GM10847 (cell line): ENCODE data around the gene PLEKHO2.

Experiments used
- POLR2A ChIP-seq: IDR thresholded peaks from 2 replicates; pipeline ENCODE4 v1.6.1; 2011; ENCODE audit not compliant: insufficient read length; ENCODE audit errors: extremely low read depth

The PLEKHO2 gene

GRCh38 chr15:64894395-64895056 lies 52.8 kb downstream of the PLEKHO2 start:
- peak; percentile 78 for TF ChIP-seq POLR2A

- TF ChIP-seq POLR2A = peak; percentile 1
Observed at GRCh38 chr15:64895285-64896065, 53.8 kb downstream of the PLEKHO2 start.

- no peak for TF ChIP-seq POLR2A
Observed at GRCh38 chr15:64896371-64897069, 54.8 kb downstream of the PLEKHO2 start.

- TF ChIP-seq POLR2A = no peak
Observed at GRCh38 chr15:64897345-64897985, 55.8 kb downstream of the PLEKHO2 start.

GRCh38 chr15:64898406-64898805 lies 56.7 kb downstream of the PLEKHO2 start:
- TF ChIP-seq POLR2A = no peak

- TF ChIP-seq POLR2A = no peak
Observed at GRCh38 chr15:64901141-64901540, 59.4 kb downstream of the PLEKHO2 start.

DNA sequence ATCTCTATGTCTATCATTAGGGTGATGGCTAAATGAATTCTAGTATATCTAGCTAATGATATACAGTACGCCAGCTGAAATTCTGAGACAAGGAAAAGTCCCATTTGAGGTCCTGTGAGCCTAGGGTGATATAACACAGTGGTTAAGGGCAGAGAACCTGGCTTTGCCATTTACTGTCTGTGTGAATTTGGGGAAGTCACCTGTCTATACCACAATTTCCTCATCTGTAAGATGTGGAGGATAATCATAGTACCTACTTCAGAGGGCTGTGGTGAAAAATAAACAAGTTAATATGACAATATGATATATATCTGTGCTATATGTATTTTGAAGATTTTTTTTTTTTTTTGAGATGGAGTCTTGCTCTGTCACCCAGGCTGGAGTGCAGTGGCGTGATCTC lies 60.2 kb downstream of the PLEKHO2 start:
- no peak for TF ChIP-seq POLR2A

DNA sequence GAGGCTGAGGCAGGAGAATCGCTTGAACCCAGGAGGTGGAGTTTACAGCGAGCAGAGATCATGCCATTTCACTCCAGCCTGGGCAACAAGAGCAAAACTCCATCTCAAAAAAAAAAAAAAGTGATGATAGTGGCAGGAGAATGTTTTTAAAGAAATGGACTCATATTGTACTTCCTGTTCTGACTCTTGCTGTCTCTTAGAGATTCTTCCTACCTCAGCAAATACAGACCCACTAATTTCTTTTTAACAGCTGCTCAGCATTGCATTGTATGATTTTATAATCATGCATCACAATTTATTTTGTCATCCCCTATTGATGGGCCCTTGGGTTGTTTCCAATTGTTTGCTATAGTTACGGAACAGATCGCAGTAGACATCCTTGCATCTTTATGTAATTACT lies 61.1 kb downstream of the PLEKHO2 start:
- TF ChIP-seq POLR2A = no peak

- no peak for TF ChIP-seq POLR2A
Observed at GRCh38 chr15:64903326-64903950, 61.7 kb downstream of the PLEKHO2 start.

DNA sequence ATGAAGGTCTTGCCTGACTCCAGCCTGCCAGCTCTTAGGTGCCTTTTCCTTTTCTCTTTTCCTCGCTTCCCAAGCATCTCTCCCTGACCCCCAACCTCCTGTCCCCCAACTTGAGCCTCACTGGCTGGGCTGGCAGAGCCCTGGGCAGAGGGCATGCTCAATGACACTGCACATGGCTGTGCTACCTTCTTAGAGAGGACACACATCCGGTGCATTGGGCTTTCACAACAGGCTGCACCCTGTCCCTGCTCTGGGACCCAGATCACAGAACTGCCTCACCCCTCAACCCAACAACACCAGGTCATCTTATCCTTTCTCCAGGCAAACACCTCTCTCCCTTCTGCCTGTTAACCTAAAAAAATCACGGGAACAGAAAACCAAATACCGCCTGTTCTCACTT lies 62.5 kb downstream of the PLEKHO2 start:
- no peak for TF ChIP-seq POLR2A

DNA sequence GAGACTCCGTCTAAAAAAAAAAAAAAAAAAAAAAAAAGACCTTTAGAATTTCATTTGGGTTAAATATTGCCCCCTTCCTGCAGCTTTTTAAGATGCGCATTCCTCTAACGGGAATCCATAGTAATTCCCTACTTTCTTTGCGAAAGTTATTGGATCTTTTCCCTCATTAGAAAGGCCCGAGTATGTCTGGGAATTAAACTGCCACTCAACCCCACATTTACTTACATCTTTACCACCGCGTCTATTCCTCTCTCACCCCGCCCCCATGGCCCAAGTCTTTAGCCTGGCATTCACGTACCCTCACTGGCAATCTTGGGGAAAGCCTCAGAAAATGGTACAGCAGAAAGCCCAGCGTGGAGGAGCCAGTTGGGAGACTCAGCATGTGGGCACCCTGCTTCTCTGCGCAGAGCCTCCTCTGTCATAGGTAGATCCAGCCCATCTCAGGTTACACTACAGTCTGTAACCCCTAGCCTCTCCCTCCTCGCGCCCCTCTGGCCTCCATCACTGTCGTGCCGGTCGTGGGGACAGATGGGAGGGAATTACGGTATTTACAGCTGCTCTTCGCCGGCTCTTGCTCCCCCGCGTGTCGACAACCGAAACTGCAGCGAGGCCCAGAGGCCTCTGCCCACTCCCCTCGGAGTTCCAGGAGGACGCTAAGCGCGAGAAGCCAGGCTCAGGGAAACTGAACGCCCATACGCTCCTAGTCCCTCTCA lies 63.6 kb downstream of the PLEKHO2 start:
- no peak for TF ChIP-seq POLR2A

GRCh38 chr15:64905941-64906340 lies 64.2 kb downstream of the PLEKHO2 start:
- TF ChIP-seq POLR2A = no peak

- no peak for TF ChIP-seq POLR2A
Observed at GRCh38 chr15:64906402-64906801, 64.7 kb downstream of the PLEKHO2 start.

- no peak for TF ChIP-seq POLR2A
Observed at GRCh38 chr15:64907991-64908390, 66.3 kb downstream of the PLEKHO2 start.
